GM21528 (cell line): ENCODE measurements around the gene TMEM91.
A peak's percentile ranks its signal among the peaks of the same experiment; 100 is the strongest.
"Not testable (repeated sequence)": the region's sequence is repeated elsewhere in the genome, so short reads cannot be mapped to it uniquely, and the experiment has no call there.

Experiments used
- ATAC-seq: cut with Tn5 transposase; IDR thresholded peaks from one replicate; pipeline ENCODE4 v1.9.1; 2021; ENCODE audit warnings: mild to moderate bottlenecking, moderate library complexity; ENCODE audit not compliant: unreplicated experiment, low FRiP score

The TMEM91 gene

GRCh38 chr19:41352609-41353465 is 23.5 kb upstream of the TMEM91 start:
- ATAC-seq: no peak

GRCh38 chr19:41353466-41354342 is 22.6 kb upstream of the TMEM91 start, which contains the start of gene TGFB1:
TSS of gene TGFB1 (minus strand) at chr19:41353922. CDS start at chr19:41353044, 878 bp downstream.
- peak; percentile 32 for ATAC-seq

- no peak for ATAC-seq
Measured at GRCh38 chr19:41354343-41354953, 21.9 kb upstream of the TMEM91 start.

- ATAC-seq: no peak
Measured at GRCh38 chr19:41355035-41355434, 21.3 kb upstream of the TMEM91 start.

GRCh38 chr19:41355802-41356201 is 20.5 kb upstream of the TMEM91 start:
- ATAC-seq: no peak

- ATAC-seq: no peak
Measured at GRCh38 chr19:41356984-41357739, 19.2 kb upstream of the TMEM91 start.

- no peak for ATAC-seq
Measured at GRCh38 chr19:41357746-41358145, 18.6 kb upstream of the TMEM91 start.

GRCh38 chr19:41359741-41360140 is 16.6 kb upstream of the TMEM91 start:
- ATAC-seq: no peak

- no peak for ATAC-seq
Measured at GRCh38 chr19:41362143-41362847, 14.0 kb upstream of the TMEM91 start.

- ATAC-seq: no peak
Measured at GRCh38 chr19:41363371-41363752, 13.0 kb upstream of the TMEM91 start.

GRCh38 chr19:41363753-41364523 is 12.4 kb upstream of the TMEM91 start, which contains the start of gene B9D2:
TSS of gene B9D2 (minus strand) at chr19:41364149. CDS start at chr19:41363519, 630 bp downstream.
- ATAC-seq: peak; percentile 82

- ATAC-seq: no peak
Measured at GRCh38 chr19:41364524-41365391, 11.6 kb upstream of the TMEM91 start.

GRCh38 chr19:41366089-41366488 is 10.2 kb upstream of the TMEM91 start:
- no peak for ATAC-seq

- ATAC-seq: no peak
Measured at GRCh38 chr19:41367848-41368301, 8.5 kb upstream of the TMEM91 start.

GRCh38 chr19:41369769-41370168 is 6.6 kb upstream of the TMEM91 start:
- ATAC-seq: no peak

- ATAC-seq: not testable (repeated sequence)
Measured at GRCh38 chr19:41371119-41371518, 5.2 kb upstream of the TMEM91 start.

GRCh38 chr19:41371541-41371940 is 4.8 kb upstream of the TMEM91 start:
- no peak for ATAC-seq

- no peak for ATAC-seq
Measured at GRCh38 chr19:41372501-41372900, 3.8 kb upstream of the TMEM91 start.
